Esophagus mucosa (tissue), 1 donor: ENCODE data around the gene NSMF. TPM values are rescaled to one million over a fixed set of nuclear protein-coding genes. Genes with fewer than 3 reads are reported as not detected.

ENCODE experiments used
- total RNA-seq: library from RNA; stranded (reverse); gene quantifications from one replicate; pipeline ENCODE4 v1.2.4, GENCODE V29; 2023
- donor health status: DM: yes; HTN: yes; CAD: no.

NSMF gene
- total RNA-seq, 1 donor from 2014 or later, result 13.9 TPM

Other genes with a start within 250 kb of the NSMF start
- gene RNF208, start 237.1 kb downstream of the NSMF start, total RNA-seq, result 11.2 TPM
- 156 TPM for gene CYSRT1, start 234.2 kb downstream of the NSMF start, total RNA-seq
- gene RNF224, start 231.8 kb downstream of the NSMF start, total RNA-seq, result 2.7 TPM
- 0.68 TPM for gene SLC34A3, start 228.4 kb downstream of the NSMF start, total RNA-seq
- 321 TPM for gene TUBB4B, start 218.0 kb downstream of the NSMF start, total RNA-seq
- gene STPG3, start 208.0 kb downstream of the NSMF start, total RNA-seq, result not detected
- 36.7 TPM for gene NELFB, start 204.0 kb downstream of the NSMF start, total RNA-seq
- 15.4 TPM for gene TOR4A, start 181.6 kb downstream of the NSMF start, total RNA-seq
- 20.4 TPM for gene NRARP, start 157.1 kb downstream of the NSMF start, total RNA-seq
- 8.1 TPM for gene EXD3, start 36.2 kb downstream of the NSMF start, total RNA-seq
- gene NOXA1, start 35.9 kb downstream of the NSMF start, total RNA-seq, result 5.5 TPM
- not detected for gene ENTPD8, start 18.0 kb downstream of the NSMF start, total RNA-seq
- gene PNPLA7, start 91.1 kb upstream of the NSMF start, total RNA-seq, result 1.0 TPM
- 36.9 TPM for gene MRPL41, start 92.5 kb upstream of the NSMF start, total RNA-seq
- 12.6 TPM for gene DPH7, start 119.6 kb upstream of the NSMF start, total RNA-seq
- gene ZMYND19, start 131.2 kb upstream of the NSMF start, total RNA-seq, result 21.5 TPM
- gene ARRDC1, start 146.4 kb upstream of the NSMF start, total RNA-seq, result 49.7 TPM
- gene EHMT1, start 159.7 kb upstream of the NSMF start, total RNA-seq, result 48.0 TPM